Stimulated activated naive CD4-positive, alpha-beta T cell (primary cell): Measurements from ENCODE around the gene THBS2.
"Not testable (repeated sequence)": the region's sequence is repeated elsewhere in the genome, so short reads cannot be mapped to it uniquely, and the experiment has no call there.

Experiments
- DNase-seq, 6 experiments: peaks; one replicate each; lab custom pipeline; 2025; lab: John Stamatoyannopoulos, UW

The THBS2 gene

GRCh38 chr6:169184419-169184818 is 69.2 kb downstream of the THBS2 start:
- DNase-seq = no peak

DNA sequence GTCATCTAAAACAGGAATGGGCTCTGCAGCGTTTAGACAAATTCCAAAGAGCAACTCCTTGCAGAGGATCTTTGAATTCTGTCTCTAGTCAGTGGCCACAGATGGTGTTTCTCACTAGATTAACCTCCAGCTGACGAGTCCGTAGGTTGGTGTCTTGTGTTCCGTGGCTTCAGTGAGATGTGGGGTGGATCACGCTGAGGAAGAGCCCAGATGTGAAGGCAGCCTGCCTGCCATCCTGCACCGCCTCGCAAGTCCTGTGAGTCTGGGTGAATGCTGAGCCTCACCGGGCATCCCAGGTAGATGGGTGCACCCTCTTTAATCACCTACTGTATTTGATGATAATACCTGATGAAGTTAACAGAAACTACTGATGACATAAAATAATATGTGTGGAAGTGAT is 70.4 kb downstream of the THBS2 start:
- no peak for DNase-seq

DNA sequence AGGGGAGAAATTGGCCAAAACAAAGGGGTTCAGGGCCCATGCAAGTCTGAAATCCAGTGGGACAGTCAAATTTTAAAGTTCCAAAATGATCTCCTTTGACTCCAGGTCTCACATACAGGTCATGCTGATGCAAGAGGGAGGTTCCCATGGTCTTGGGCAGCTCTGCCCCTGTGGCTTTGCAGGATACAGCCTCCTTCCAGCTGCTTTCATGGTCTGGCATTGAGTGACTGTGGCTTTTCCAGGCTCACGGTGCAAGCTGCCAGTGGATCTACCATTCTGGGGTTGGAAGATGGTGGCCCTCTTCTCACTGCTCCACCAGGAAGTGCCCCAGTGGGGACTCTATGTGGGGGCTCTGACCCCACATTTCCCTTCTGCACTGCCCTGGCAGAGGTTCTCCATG is 73.8 kb downstream of the THBS2 start:
- not testable (repeated sequence) for DNase-seq

GRCh38 chr6:169177516-169178166 is 76.0 kb downstream of the THBS2 start:
- no peak for DNase-seq

GRCh38 chr6:169176361-169176991 is 77.2 kb downstream of the THBS2 start:
- no peak for DNase-seq

DNA sequence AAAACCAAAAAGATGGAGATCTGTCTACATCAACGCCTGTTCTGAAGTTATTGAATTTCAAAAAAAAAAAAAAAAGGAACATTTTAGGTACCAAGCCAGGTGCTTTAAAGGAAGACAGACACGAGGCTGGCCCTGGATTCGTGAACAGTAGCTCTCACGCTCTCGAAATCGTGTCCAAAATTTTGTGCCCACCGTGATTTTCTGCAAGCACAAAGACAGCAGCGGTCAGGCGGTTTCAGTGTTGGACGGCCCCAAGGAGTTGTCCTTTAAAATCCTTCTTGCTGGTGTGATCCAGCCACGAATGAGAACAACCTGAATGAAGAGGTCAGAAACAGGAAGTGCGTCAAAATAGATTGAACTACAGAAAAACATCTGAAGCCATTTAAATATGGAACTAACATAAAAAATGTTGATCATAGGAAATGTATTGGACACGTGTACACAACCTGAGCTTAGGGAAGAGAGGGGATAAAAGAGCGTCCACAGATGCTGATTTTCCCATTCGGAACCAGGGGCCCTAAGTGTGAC is 78.2 kb downstream of the THBS2 start:
- no peak for DNase-seq

DNA sequence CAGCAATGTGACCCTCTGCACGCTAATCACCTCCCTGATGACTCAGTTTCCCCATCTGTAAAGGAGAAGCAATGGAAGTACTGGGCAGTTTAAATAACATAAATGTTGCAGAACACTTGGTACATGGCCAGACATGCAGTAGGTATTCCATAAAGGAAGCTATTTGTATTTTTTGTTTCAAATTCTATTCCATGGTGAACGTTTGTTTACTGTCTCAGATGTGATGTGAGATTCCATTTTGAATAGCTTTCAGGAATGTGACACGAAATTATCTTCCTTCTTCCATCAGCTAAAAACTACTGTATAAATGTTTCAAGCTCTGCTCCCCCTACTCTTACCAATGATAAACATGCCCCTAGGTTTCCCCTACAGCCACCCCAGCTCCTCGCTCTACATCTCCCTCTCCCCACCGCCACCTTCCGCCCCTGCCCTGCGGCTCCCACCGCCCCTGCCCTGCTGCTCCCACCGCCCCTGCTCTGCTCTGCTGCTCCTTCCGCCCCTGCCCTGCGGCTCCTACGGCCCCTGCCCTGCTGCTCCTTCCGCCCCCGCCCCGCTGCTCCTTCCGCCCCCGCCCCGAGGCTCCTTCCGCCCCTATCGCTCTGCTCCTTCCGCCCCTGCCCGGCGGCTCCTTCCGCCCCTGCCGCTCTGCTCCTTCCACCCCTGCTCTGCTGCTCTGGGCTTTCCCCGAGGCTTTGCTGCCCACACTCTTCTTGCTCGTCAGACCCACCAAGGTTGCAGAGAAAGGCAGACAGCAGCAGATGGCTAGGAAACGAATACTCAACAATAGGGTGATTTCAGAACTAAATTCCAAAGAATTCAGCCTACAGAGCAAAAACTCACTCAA is 78.9 kb downstream of the THBS2 start:
- no peak for DNase-seq

- DNase-seq = no peak
Observed at GRCh38 chr6:169173532-169174268, 79.9 kb downstream of the THBS2 start.

- no peak for DNase-seq
Observed at GRCh38 chr6:169172946-169173345, 80.7 kb downstream of the THBS2 start.

GRCh38 chr6:169172456-169172855 is 81.2 kb downstream of the THBS2 start:
- no peak for DNase-seq

GRCh38 chr6:169171951-169172350 is 81.7 kb downstream of the THBS2 start:
- no peak for DNase-seq

GRCh38 chr6:169171016-169171415 is 82.6 kb downstream of the THBS2 start:
- DNase-seq = no peak

GRCh38 chr6:169170583-169170955 is 83.1 kb downstream of the THBS2 start:
- DNase-seq = no peak

GRCh38 chr6:169169941-169170582 is 83.6 kb downstream of the THBS2 start:
- no peak for DNase-seq

GRCh38 chr6:169169375-169169774 is 84.3 kb downstream of the THBS2 start:
- no peak for DNase-seq

- no peak for DNase-seq
Observed at GRCh38 chr6:169168706-169169105, 84.9 kb downstream of the THBS2 start.

DNA sequence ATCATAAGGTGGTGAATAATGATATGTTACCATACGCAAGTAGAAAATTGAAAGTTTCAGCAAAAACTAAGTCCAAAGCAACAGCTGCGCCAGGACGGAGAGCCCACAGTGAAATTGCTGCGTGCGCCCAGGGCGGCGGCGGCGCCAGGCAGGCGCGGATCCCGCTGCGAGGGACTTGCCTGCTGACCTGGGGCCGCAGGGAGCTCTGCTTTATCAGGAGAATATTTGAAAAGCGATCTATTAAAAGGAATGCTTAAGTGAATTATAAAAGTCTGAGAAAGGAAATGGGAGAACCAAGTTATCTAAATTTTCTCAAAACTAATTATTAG is 85.4 kb downstream of the THBS2 start:
- DNase-seq = no peak

GRCh38 chr6:169167581-169168301 is 85.9 kb downstream of the THBS2 start:
- DNase-seq = no peak

- no peak for DNase-seq
Observed at GRCh38 chr6:169166896-169167580, 86.6 kb downstream of the THBS2 start.
